ENCODE measurements around the gene ABCC4. TPM values are rescaled to one million over a fixed set of nuclear protein-coding genes. Genes with fewer than 3 reads are reported as not detected.

ABCC4 gene
- polyA plus RNA-seq, 1 donor, result 3.1 TPM

- no peak for DNase-seq
Observed at GRCh38 chr13:95039415-95039814, 261.8 kb downstream of the ABCC4 start.

DNA sequence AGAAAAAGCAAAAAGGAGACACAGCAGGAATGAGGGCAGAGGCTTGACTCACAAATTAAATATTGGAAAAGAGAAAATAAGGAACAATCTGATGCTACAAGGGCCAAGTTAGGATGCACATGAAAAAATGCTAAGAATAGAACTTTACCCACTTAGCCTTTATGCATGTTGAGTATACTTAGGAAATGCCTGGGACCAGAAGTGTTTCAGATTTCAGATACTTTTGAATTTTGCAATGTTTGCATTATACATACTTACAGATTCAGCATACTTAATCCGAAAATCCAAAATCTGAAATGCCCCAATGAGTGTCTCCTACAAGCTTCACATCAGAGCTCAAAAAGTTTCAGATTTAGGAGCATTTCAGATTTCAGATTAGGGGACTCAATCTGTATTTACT lies 262.3 kb downstream of the ABCC4 start:
- no peak for DNase-seq

DNA sequence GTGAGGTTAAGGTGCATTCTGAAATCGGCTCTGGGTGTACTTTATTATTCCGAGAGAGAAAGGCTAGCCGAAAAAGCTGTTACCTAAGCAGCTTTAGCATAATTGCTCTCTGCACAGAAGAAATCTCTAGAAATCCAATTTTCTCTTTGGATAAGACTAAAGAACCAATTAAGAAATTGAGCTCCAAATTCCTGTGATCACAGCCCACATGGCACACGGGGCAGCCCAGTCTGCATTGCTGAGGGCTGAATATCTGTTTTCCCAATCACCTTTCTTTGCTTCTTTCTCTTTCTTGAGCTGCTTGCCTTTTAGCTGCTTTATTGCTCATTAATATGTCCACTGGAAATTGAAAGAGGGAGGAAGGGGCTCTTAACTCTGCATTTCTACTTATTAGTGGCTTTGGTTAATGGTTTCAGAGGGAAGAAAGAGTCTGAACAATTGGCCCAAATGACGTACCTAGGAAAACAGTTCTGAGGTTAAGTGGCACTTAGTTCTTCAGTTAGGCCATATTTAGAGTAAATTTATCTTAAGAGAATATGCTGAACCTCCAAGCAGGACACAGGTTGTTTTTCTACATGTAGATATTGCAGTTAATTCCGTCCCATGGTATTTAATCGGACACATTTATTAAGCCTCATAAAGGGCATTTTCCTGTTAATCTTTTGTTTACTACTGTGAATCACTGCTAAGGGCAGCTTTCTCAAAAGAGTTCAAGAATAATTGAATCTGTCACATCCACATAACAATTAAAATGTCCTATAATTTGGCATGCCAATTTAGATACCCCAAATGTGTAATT lies 265.7 kb downstream of the ABCC4 start:
- DNase-seq, result no peak

GRCh38 chr13:95033890-95034289 lies 267.4 kb downstream of the ABCC4 start:
- DNase-seq, result no peak

DNA sequence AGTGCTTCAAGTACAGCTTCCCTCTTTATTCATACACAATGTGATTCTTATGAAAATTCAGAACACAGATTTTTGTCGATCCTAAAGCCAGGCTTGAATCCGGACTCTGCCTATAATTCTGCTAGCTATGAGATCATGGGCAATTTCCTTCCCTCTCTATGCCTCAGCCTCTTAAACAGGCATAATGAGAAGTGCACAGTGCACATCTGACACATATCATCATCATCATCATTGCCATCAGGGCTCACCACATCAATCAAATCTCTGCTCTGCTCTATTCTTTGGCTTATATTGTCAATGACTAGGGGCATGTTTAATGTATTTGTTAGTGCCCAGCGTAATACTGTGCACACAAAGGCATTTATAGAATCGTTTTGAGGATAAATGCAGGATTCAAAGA lies 269.1 kb downstream of the ABCC4 start:
- no peak for DNase-seq

- DNase-seq, result peak; percentile 26
Observed at GRCh38 chr13:95030821-95031343, 270.4 kb downstream of the ABCC4 start.

DNA sequence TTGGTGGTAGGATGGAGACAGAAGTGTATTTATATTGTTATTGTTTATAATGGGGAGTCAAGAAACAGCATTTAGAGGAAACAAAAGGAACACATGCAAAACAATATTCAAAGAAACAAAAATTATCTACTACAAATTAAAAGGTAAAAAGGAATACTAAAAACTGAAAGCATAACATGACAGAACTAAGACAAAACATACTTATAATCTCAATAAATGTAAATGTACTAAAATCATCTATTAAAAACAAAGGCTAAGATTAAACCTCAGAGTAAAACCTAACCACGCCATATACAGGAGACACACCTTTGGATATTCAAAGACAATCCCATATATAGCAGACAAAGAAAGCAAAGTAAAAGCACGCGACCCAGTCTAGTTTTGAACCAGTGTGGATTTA lies 273.6 kb downstream of the ABCC4 start:
- DNase-seq, result no peak

DNA sequence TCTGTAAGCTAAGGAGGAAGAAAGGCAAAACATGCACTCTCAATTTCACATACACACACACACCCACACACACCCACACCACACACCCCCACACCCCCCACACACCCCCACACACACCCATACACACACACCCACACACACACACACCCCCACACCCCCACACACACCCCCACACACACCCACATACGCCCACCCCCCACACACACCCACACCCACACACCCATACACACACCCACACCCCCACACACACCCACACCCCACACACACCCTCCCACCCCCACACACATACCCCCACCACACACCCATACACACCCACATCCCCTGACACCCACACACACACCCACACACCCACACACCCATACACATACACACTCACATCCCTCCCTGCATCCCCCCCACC lies 276.1 kb downstream of the ABCC4 start:
- DNase-seq, result no peak

DNA sequence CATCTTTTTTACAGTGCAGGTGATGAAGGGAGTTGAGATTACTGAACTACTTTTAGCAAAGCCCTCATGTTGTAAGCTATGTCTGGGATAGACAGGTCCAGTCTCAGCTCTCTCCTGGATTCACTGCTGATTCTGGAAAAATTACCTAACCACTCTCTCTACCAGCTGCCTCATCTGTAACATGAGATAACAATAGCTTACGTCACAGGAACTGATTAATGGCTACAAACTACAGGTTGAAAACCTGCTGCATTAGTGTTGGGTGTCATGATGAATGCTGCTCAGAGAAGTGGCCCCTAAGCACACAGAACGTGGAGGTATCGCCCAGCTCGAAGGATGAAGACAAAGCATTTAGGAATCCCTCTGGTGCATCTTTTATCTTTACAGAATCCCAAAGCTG lies 277.8 kb downstream of the ABCC4 start:
- no peak for DNase-seq

- no peak for DNase-seq
Observed at GRCh38 chr13:95020298-95020987, 280.8 kb downstream of the ABCC4 start.

- no peak for DNase-seq
Observed at GRCh38 chr13:95019886-95020285, 281.4 kb downstream of the ABCC4 start.

DNA sequence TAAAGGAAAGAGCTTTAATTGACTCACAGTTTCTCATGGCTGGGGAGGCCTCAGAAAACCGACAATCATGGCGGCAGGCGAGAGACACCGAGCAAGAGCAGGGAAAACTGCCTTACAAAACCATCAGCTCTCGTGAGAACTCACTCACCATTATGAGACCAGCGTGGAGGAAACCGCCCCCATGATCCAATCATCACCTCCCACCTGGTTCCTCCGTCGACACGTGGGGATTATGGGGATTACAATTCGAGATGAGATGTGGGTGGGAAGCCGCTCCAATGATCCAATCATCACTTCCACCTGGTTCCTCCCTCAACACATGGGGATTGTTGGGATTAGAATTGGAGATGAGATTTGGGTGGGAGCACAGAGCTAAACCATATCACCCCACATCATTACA lies 293.9 kb downstream of the ABCC4 start:
- no peak for DNase-seq

GRCh38 chr13:95005300-95005699 lies 296.0 kb downstream of the ABCC4 start:
- no peak for DNase-seq

DNA sequence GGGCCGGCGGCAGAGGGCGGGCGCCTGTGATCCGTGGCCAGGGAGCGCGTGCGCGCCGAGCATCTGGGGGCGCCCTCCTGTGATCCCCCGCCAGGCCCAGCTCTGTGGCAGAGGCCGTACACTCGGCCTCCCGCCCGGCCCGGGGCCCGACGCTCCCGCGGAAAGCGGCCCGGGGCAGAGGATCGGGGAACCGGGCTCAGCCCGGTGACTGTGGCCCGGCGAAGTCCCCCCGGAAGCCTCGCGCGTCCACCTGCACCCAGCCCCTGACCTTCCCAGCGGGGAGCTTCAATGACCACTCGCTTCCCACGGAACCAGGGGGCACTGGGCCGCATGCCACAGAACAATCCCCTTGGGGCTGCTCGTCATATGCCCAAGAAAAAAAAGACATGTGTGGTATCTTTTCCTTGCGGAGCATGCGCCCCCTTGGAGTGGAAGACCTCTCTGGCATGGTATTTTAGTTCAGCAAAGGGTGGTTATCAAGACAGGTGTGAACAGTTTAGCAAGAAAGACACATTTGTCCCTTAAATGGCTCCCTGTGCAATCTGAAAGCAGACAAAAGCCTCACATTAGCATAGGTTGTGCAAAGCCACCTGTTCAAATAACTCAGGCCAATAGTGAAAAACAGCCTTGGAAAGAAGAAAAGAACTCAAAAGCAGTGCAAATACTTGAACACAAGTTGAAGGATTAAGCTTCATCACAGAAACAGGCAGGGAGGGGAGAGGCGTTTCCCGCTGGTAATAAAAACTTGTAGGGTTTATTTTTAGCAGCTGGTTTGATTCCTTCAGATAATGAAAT lies 298.0 kb downstream of the ABCC4 start:
- DNase-seq, result no peak

DNA sequence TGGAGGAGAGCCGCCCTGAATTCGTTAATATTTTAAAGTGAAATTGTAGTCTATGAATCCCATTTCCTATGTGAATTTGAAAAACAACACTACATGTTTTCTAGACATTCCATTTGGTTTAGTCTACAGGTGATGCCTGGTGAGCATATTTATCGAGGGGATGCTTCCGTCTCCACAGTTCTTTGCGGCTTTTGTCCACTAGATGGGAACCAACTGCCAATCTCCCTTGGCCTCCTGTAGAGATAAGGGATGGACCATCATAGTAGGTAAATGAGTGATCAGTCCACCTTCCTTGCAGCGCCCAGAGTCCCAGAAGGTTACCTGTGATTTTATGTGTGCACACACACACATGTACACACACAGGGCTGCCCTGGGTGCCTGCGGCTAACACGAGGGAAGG lies 299.1 kb downstream of the ABCC4 start:
- DNase-seq, result no peak

GRCh38 chr13:94999871-95000270 lies 301.4 kb downstream of the ABCC4 start:
- no peak for DNase-seq

DNA sequence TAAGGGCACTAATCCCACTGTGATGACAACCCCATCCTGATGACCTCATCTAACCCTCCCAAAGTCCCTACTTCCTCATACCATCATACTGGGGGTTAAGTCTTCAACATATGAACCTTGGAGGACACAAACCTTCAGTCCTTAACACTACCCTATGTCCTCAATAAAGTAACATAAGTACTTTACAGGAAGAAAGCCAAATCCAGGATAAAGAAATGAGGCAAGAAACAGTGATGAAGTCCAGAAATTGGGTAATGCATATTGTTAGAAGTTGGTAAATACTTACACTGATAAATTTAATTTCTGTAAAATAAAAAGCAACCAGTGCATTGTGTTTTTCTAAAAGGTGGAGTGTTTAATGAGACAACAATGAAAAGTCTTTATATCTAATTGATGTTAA lies 304.1 kb downstream of the ABCC4 start:
- DNase-seq, result no peak

DNA sequence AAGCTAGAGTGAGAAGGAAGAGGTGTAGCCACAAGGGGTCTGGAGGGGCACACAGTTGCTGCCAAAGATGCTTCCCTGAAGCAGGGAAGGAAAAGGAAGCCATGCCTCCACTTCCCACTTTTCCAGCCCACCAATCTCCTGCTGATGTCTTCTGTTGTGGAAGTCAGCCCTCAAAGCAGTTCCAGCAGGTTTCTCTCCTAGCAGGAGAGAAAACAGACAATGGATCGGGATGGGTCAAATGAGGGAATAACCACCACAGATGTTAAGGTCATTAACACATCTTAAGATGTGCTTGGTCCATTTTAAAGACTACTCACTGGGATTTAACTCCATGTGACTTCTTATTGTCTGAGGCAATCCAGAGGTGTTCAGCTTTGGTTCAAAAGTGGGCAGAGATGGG lies 304.8 kb downstream of the ABCC4 start:
- no peak for DNase-seq

- no peak for DNase-seq
Observed at GRCh38 chr13:94994506-94994905, 306.7 kb downstream of the ABCC4 start.

DNA sequence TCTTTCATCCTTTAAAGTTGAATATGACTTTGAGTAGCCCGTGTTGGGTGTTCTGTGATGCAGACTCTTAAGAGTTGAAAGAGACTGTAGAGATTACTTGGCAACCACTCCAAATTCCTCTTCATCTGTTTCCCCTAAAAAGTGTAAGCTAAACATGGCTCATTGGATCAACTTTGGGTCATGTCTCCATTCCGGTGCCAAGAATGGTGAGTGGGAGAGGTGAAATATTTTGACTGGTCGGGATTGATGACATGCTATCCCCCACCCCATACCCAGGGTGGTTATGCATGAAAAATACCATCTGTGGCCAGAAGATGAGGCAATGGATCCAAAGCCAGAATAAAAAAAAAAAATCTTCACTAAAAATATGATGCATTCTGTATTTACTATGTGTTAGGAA lies 307.6 kb downstream of the ABCC4 start:
- DNase-seq, result no peak

DNA sequence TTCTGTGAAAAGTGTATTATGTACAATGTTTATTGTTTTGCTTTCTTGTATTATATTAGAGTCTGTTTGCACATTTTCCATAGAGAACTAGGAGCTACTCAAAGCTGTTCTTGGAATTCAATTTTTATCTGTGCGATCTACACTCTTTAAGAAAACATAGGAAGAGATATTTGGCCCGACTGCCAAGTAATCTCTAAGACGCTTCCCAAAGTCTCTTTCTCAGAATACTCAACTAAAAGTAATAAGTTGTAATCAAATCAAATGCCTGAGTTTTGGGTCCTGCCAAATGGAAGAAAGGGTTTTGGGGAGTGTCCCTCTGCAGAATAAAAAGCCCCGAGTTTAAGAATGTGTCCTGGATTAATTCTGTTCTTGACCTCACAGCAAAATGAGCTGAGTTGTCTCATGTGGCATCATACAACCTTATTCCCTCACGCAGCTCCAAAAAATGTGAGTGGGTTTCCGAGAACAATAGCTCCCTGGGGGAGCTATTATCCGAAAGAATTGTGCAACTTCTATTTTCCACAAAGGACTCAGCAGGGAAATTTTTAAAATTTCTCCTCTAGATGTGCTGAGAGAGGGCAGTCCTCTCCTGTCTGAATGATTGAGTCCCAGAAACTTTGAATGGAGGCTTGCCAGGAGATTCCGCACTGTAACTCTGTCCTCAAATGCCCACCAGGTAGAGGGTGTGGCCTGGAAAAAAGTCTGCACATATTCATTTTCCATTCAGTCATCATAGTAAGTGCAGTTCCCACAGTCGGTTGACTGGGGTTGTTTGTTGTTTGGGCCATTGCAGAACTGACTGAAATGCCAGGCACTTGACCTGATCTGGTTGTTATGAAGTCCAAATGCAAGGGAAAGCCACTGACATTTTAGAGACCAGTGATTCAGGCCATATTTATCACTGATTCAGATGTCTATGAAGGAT lies 309.0 kb downstream of the ABCC4 start:
- peak; percentile 36 for DNase-seq

GRCh38 chr13:94988654-94989053 lies 312.6 kb downstream of the ABCC4 start:
- DNase-seq, result no peak

Data from hindlimb muscle (tissue), 1 donor.